Measurements from ENCODE around the gene MAGI2.

Gene MAGI2

GRCh38 chr7:78159545-78159944 lies 1293.9 kb downstream of the MAGI2 start:
- Histone ChIP-seq H3K27ac (no peak overlapping the region), H3K4me3 (ENCODE audit: low read depth, low read length) (no peak overlapping the region), H3K36me3 (replicated peaks) (no peaks in the 10 kb centered on the region), H3K27me3 (replicated peaks) (no peaks in the 10 kb centered on the region)
- no peak for DNase-seq
- in situ Hi-C loops (cut with HindIII; ENCODE audit: low pct_ligation_motif_present, low sequenced_read_pairs), result no loop called here
- TF ChIP-seq CTCF (IDR thresholded peaks at IDR 0.05; ENCODE audit: low read depth, low read length, missing control alignments), result no peak

- Histone ChIP-seq H3K27me3 (replicated peaks) (no peaks in the 10 kb centered on the region), H3K4me3 (ENCODE audit: low read depth, low read length) (no peak overlapping the region), H3K36me3 (replicated peaks) (no peaks in the 10 kb centered on the region), H3K27ac (no peak overlapping the region)
- no peak for TF ChIP-seq CTCF (IDR thresholded peaks at IDR 0.05; ENCODE audit: low read depth, low read length, missing control alignments)
- DNase-seq, result no peak
- in situ Hi-C loops (cut with HindIII; ENCODE audit: low pct_ligation_motif_present, low sequenced_read_pairs), result no loop called here
These were observed 1300.2 kb downstream of the MAGI2 start for GRCh38 chr7:78153285-78153684.

GRCh38 chr7:78151229-78151628 lies 1302.2 kb downstream of the MAGI2 start:
- no peaks in the 10 kb centered on the region for H3K36me3 ChIP-seq (replicated peaks)
- H3K27me3 ChIP-seq (replicated peaks), result no peaks in the 10 kb centered on the region
- H3K27ac ChIP-seq, result no peak overlapping the region
- no peak for TF ChIP-seq CTCF (IDR thresholded peaks at IDR 0.05; ENCODE audit: low read depth, low read length, missing control alignments)
- H3K4me3 ChIP-seq (ENCODE audit: low read depth, low read length), result no peak overlapping the region
- DNase-seq, result no peak
- in situ Hi-C loops (cut with HindIII; ENCODE audit: low pct_ligation_motif_present, low sequenced_read_pairs), result no loop called here

- no peaks in the 10 kb centered on the region for H3K36me3 ChIP-seq (replicated peaks)
- no peaks in the 10 kb centered on the region for H3K27me3 ChIP-seq (replicated peaks)
- in situ Hi-C loops (cut with HindIII; ENCODE audit: low pct_ligation_motif_present, low sequenced_read_pairs), result no loop called here
- no peak overlapping the region for H3K27ac ChIP-seq
- peak; percentile 31 for DNase-seq
- no peak overlapping the region for H3K4me3 ChIP-seq (ENCODE audit: low read depth, low read length)
- TF ChIP-seq CTCF (IDR thresholded peaks at IDR 0.05; ENCODE audit: low read depth, low read length, missing control alignments), result no peak
These were observed 1303.7 kb downstream of the MAGI2 start for GRCh38 chr7:78149787-78150186.

GRCh38 chr7:78148166-78148894 lies 1305.1 kb downstream of the MAGI2 start:
- Histone ChIP-seq H3K36me3 (replicated peaks) (no peaks in the 10 kb centered on the region), H3K27me3 (replicated peaks) (no peaks in the 10 kb centered on the region), H3K27ac (no peak overlapping the region), H3K4me3 (ENCODE audit: low read depth, low read length) (no peak overlapping the region)
- no peak for TF ChIP-seq CTCF (IDR thresholded peaks at IDR 0.05; ENCODE audit: low read depth, low read length, missing control alignments)
- no peak for DNase-seq
- in situ Hi-C loops (cut with HindIII; ENCODE audit: low pct_ligation_motif_present, low sequenced_read_pairs), result no loop called here

- Histone ChIP-seq H3K27me3 (replicated peaks) (no peaks in the 10 kb centered on the region), H3K4me3 (ENCODE audit: low read depth, low read length) (no peak overlapping the region), H3K27ac (no peak overlapping the region), H3K36me3 (replicated peaks) (no peaks in the 10 kb centered on the region)
- no peak for TF ChIP-seq CTCF (IDR thresholded peaks at IDR 0.05; ENCODE audit: low read depth, low read length, missing control alignments)
- DNase-seq, result no peak
- in situ Hi-C loops (cut with HindIII; ENCODE audit: low pct_ligation_motif_present, low sequenced_read_pairs), result no loop called here
These were observed 1306.9 kb downstream of the MAGI2 start for GRCh38 chr7:78146546-78146945.
